ENCODE measurements around the gene SPRR4. TPM values are rescaled to one million over a fixed set of nuclear protein-coding genes. Genes with fewer than 3 reads are reported as not detected.

Gene SPRR4
- total and polyA plus RNA-seq, 9 of the 15 experiments (the other 6 are each of a cell fraction or from before 2014, with no cell fraction given): not detected

GRCh38 chr1:152928671-152929070, 41.8 kb upstream of the SPRR4 start:
- ChIA-PET POLR2A (no interaction called here), CTCF (ENCODE audit: low intra/inter-chr PET ratio) (no interaction called here)
- ATAC-seq: no peak
- DNase-seq (ENCODE audit: extremely low read depth in 1 of 4, low spot score in 3 of 4): no peak
- no peaks in the 10 kb centered on the region for H3K36me3 ChIP-seq (ENCODE audit: control insufficient read depth, insufficient read depth, low read length)
- H3K4me1 ChIP-seq (replicated peaks in 1 of 2; ENCODE audit: control insufficient read depth in 2 of 2, insufficient read depth in 2 of 2, low read length in 2 of 2): no peaks in the 10 kb centered on the region
- H3K9me1 ChIP-seq (ENCODE audit: control insufficient read depth, insufficient read depth, low read length): no peaks in the 10 kb centered on the region
- H3K4me3 ChIP-seq: no peak overlapping the region
- H4K20me1 ChIP-seq (replicated peaks; ENCODE audit: control insufficient read depth, insufficient read depth, low read length): no peaks in the 10 kb centered on the region; the same call in 1 of the 2 replicates
- BruUV-seq (replicated peaks): no TSS peak
- intact Hi-C loops (cut with micrococcal nuclease) (loop anchor here (5.0 kb wide), 1 partner anchor 431 kb away; no protein-coding TSS in a partner anchor), in situ Hi-C loops (cut with MboI) (no loop called here)
- no peak overlapping the region for H2AFZ ChIP-seq (ENCODE audit: low read depth, low read length)
- WGBS (ENCODE audit: insufficient coverage, low coverage, missing lambda C conversion rate): 0% methylated on average over 3 of the region's 3 CpGs
- FAIRE-seq: no peak
- TF ChIP-seq ZSCAN29 (IDR thresholded peaks at IDR 0.05): no peak
- TF ChIP-seq HSF4 (CRISPR knock-in tag; IDR thresholded peaks at IDR 0.05; ENCODE audit: borderline replicate concordance): no peak
- TF ChIP-seq ZNF764 (CRISPR knock-in tag; IDR thresholded peaks at IDR 0.05; ENCODE audit: low read depth): no peak
- no peak for TF ChIP-seq YY1 (IDR thresholded peaks at IDR 0.05; ENCODE audit: borderline replicate concordance in 1 of 3, control insufficient read depth in 1 of 3, extremely low read depth in 1 of 3, insufficient read depth in 3 of 3, insufficient read length in 1 of 3, insufficient replicate concordance in 2 of 3, low read depth in 1 of 3, low read length in 2 of 3)
- no peak for TF ChIP-seq ZNF699 (CRISPR knock-in tag; IDR thresholded peaks at IDR 0.05; ENCODE audit: insufficient replicate concordance)
- TF ChIP-seq ZNF24 (IDR thresholded peaks at IDR 0.05): no peak
- no peak for TF ChIP-seq IFI16 (CRISPR knock-in tag; IDR thresholded peaks at IDR 0.05)
- no peak for TF ChIP-seq ZFPM2 (CRISPR knock-in tag; IDR thresholded peaks at IDR 0.05)
- no peak for TF ChIP-seq GATAD2B (IDR thresholded peaks at IDR 0.05; ENCODE audit: borderline replicate concordance)
- TF ChIP-seq HMG20A (CRISPR knock-in tag; conservative IDR thresholded peaks at IDR 0.05): no peak
- TF ChIP-seq RBFOX2 (IDR thresholded peaks at IDR 0.05; ENCODE audit: low read depth, low read length): no peak
- TF ChIP-seq, protein P1, sequence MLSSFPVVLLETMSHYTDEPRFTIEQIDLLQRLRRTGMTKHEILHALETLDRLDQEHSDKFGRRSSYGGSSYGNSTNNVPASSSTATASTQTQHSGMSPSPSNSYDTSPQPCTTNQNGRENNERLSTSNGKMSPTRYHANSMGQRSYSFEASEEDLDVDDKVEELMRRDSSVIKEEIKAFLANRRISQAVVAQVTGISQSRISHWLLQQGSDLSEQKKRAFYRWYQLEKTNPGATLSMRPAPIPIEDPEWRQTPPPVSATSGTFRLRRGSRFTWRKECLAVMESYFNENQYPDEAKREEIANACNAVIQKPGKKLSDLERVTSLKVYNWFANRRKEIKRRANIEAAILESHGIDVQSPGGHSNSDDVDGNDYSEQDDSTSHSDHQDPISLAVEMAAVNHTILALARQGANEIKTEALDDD (IDR thresholded peaks at IDR 0.05): no peak
- TF ChIP-seq ZNF23 (CRISPR knock-in tag; IDR thresholded peaks at IDR 0.05): no peak
- TF ChIP-seq PHTF2 (CRISPR knock-in tag; IDR thresholded peaks at IDR 0.05): no peak
- TF ChIP-seq IRF9 (tag; IDR thresholded peaks at IDR 0.05): no peak
- no peak for TF ChIP-seq MEF2A (IDR thresholded peaks at IDR 0.05; ENCODE audit: control insufficient read depth, low read depth, low read length)
- no peak for TF ChIP-seq MCM2 (IDR thresholded peaks at IDR 0.05; ENCODE audit: low read depth)
- no peak for TF ChIP-seq THRA (IDR thresholded peaks at IDR 0.05)
- no peak for TF ChIP-seq BMI1 (IDR thresholded peaks at IDR 0.05; ENCODE audit: low read length)
- TF ChIP-seq, protein P2, sequence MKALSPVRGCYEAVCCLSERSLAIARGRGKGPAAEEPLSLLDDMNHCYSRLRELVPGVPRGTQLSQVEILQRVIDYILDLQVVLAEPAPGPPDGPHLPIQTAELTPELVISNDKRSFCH (CRISPR knock-in tag; IDR thresholded peaks at IDR 0.05): no peak
- TF ChIP-seq, protein P2 (tag; IDR thresholded peaks at IDR 0.05): no peak
- no peak overlapping the region for H3K9ac ChIP-seq (ENCODE audit: insufficient read depth in 1 of 2, low read depth in 2 of 2, low read length in 2 of 2)
- no peaks in the 10 kb centered on the region for H3K9me3 ChIP-seq (replicated peaks; ENCODE audit: control insufficient read depth, insufficient read depth, low read depth, low read length)
- no peak overlapping the region for H3K27ac ChIP-seq (ENCODE audit: extremely low read depth, low read depth, low read length)
- H3K4me2 ChIP-seq (ENCODE audit: insufficient read depth, low read length): no peak overlapping the region
- H3K79me2 ChIP-seq (ENCODE audit: control insufficient read depth, insufficient read depth, low read length): no peaks in the 10 kb centered on the region
- H3K27me3 ChIP-seq (ENCODE audit: control insufficient read depth in 2 of 2, insufficient read depth in 2 of 2, low read length in 2 of 2): peaks cover 2 to 5% of the 10 kb centered on the region in 2 experiments; a peak in 2 of 5 replicates
